GM12878 (cell line): ENCODE measurements around the gene VASP. TPM values are rescaled to one million over a fixed set of nuclear protein-coding genes. Genes with fewer than 3 reads are reported as not detected.

Experiments
- ATAC-seq: fragments of 200-7000 bp; cut with Tn5 transposase; 3 replicates; pipeline ENCODE4 v1.9.1; 2020; ENCODE audit warnings: mild to moderate bottlenecking, moderate library complexity
- BruUV-seq: library from RNA; stranded (reverse); fragments of 400-500 nt; replicated peaks from 2 replicates; lab custom pipeline; 2021; lab: Mats Ljungman, UMichigan
- CTCF ChIA-PET: fragments of 300-600 bp; sonication (Branson Sonifier 250); formaldehyde crosslinking; extraction: SDS; loops from one replicate; lab custom pipeline; 2021; ENCODE audit warnings: inconsistent platforms; lab: Yijun Ruan, JAX
- POLR2A ChIA-PET: fragments of 350-600 bp; formaldehyde crosslinking; extraction: SDS; loops from one replicate; lab custom pipeline; 2021; ENCODE audit warnings: inconsistent platforms; lab: Charles Lee
- RAD21 ChIA-PET: fragments of 300-600 bp; sonication (Branson Sonifier 250); formaldehyde crosslinking; loops from one replicate; lab custom pipeline; 2023; ENCODE audit warnings: antibody characterized with exemption; ENCODE audit not compliant: unreplicated experiment; lab: Charles Lee
- SMC1A ChIA-PET: fragments of 300-600 bp; sonication (Branson Sonifier 250); formaldehyde crosslinking; loops from one replicate; lab custom pipeline; 2023; ENCODE audit not compliant: unreplicated experiment, uncharacterized antibody; lab: Charles Lee
- DNase-seq: peaks from one replicate; pipeline ENCODE4 v3.0.0-alpha.2; 2011; ENCODE audit warnings: low read depth, low spot score
- FAIRE-seq: peaks from 3 replicates; lab custom pipeline; 2011; peaks lifted over from hg19 to GRCh38; lab: Jason Lieb, UNC
- H2AFZ ChIP-seq: 2 replicates; pipeline ENCODE4 v1.6.0; 2011; ENCODE audit warnings: low read depth, low read length, control low read depth; ENCODE audit not compliant: control insufficient read depth
- H3K27ac ChIP-seq: 2 replicates; pipeline ENCODE4 v1.5.1; 2011; ENCODE audit warnings: control low read depth; ENCODE audit not compliant: control insufficient read depth, insufficient read depth
- H3K27me3 ChIP-seq, 2 experiments: replicated peaks in 1 of 2; 2 replicates each; pipeline versions ENCODE4 v1.6.0 to v1.6.1; 2011; ENCODE audit warnings: low read length in 1 of 2; ENCODE audit not compliant: control insufficient read depth in 2 of 2, insufficient read depth in 2 of 2
- H3K36me3 ChIP-seq, 2 experiments: 2 replicates each; pipeline ENCODE4 v1.5.1; 2011; ENCODE audit warnings: low read length in 1 of 2; ENCODE audit not compliant: control insufficient read depth in 2 of 2, insufficient read depth in 2 of 2
- H3K4me1 ChIP-seq: 2 replicates; pipeline ENCODE4 v1.6.1; 2011; ENCODE audit warnings: mild to moderate bottlenecking, low read length, moderate library complexity, mixed read lengths; ENCODE audit not compliant: control insufficient read depth, insufficient read depth
- H3K4me2 ChIP-seq: 2 replicates; pipeline ENCODE4 v1.6.0; 2011; ENCODE audit warnings: control low read depth; ENCODE audit not compliant: control insufficient read depth, insufficient read depth
- H3K4me3 ChIP-seq: fragments of 200-600 bp; sonication (generic); 2 replicates; pipeline ENCODE4 v1.5.1; 2016
- H3K79me2 ChIP-seq: 2 replicates; pipeline ENCODE4 v1.6.0; 2011; ENCODE audit warnings: low read length; ENCODE audit not compliant: control insufficient read depth, insufficient read depth
- H3K9ac ChIP-seq: 2 replicates; pipeline ENCODE4 v1.8.0; 2011; ENCODE audit warnings: low read length, control low read depth, mixed read lengths; ENCODE audit not compliant: control insufficient read depth, insufficient read depth
- H3K9me3 ChIP-seq: replicated peaks from 3 replicates; pipeline ENCODE4 v1.5.1; 2011; ENCODE audit warnings: mild to moderate bottlenecking, low read length; ENCODE audit not compliant: control insufficient read depth, insufficient read depth
- H4K20me1 ChIP-seq: 2 replicates; pipeline ENCODE4 v1.6.0; 2011; ENCODE audit not compliant: control insufficient read depth, insufficient read depth
- ASH2L ChIP-seq: fragments of 300-600, 200-600 bp; sonication (generic); IDR thresholded peaks from 2 replicates; pipeline ENCODE4 v1.6.1; 2017; ENCODE audit warnings: low read depth, mild to moderate bottlenecking, borderline replicate concordance
- EED ChIP-seq: sonication (generic); IDR thresholded peaks from 2 replicates; pipeline ENCODE4 v1.6.1; 2016; ENCODE audit warnings: antibody characterized with exemption, low read depth
- IKZF1 ChIP-seq: fragments of 450-650 bp; conservative IDR thresholded peaks from 2 replicates; pipeline ENCODE4 v1.6.1; 2017; ENCODE audit warnings: antibody characterized with exemption, mild to moderate bottlenecking
- IKZF2 ChIP-seq, 2 experiments: fragments of 450-650 bp; IDR thresholded peaks; 2 replicates each; pipeline ENCODE4 v1.6.1; 2017; ENCODE audit warnings: mild to moderate bottlenecking in 2 of 2, moderate library complexity in 2 of 2
- KLF5 ChIP-seq: fragments of 450-650 bp; IDR thresholded peaks from 2 replicates; pipeline ENCODE4 v1.6.1; 2014; ENCODE audit warnings: mild to moderate bottlenecking; ENCODE audit not compliant: partially characterized antibody
- MEF2B ChIP-seq: fragments of 450-650 bp; IDR thresholded peaks from 2 replicates; pipeline ENCODE4 v1.6.1; 2018; ENCODE audit warnings: mild to moderate bottlenecking, moderate library complexity; ENCODE audit not compliant: partially characterized antibody, poor library complexity, severe bottlenecking
- NFYB ChIP-seq: IDR thresholded peaks from 2 replicates; pipeline ENCODE4 v1.6.1; 2011; ENCODE audit warnings: low read depth, mild to moderate bottlenecking, low read length, improper control_type of control experiment, moderate library complexity; ENCODE audit not compliant: insufficient read depth
- POLR2AphosphoS5 ChIP-seq: IDR thresholded peaks from 2 replicates; pipeline ENCODE4 v1.6.1; 2011; ENCODE audit warnings: mild to moderate bottlenecking, low read length, inconsistent platforms
- SMAD1 ChIP-seq: fragments of 450-650 bp; IDR thresholded peaks from 2 replicates; pipeline ENCODE4 v1.6.1; 2018; ENCODE audit warnings: mild to moderate bottlenecking, low read depth; ENCODE audit not compliant: partially characterized antibody
- SP1 ChIP-seq: IDR thresholded peaks from one replicate; pipeline ENCODE4 v1.6.1; 2011; ENCODE audit warnings: low read depth, low read length
- STAT3 ChIP-seq: IDR thresholded peaks from 2 replicates; pipeline ENCODE4 v1.6.1; 2011; ENCODE audit warnings: low read depth, low read length, improper control_type of control experiment
- WGBS: methylation state at CpG from one replicate; pipeline ENCODE4 v1.1.6; 2016; ENCODE audit warnings: low lambda C conversion rate; ENCODE audit not compliant: insufficient replicate concordance, insufficient coverage; ENCODE audit errors: missing lambda C conversion rate; 5-methylcytosine and 5-hydroxymethylcytosine counted together
- in situ Hi-C: fragments of 300-500 bp; cut with MboI; formaldehyde crosslinking; loops from 9 replicates; pipeline ENCODE4 v1.14.3; 2018; ENCODE audit warnings: mixed read lengths
- intact Hi-C: fragments of 100-400 bp; cut with micrococcal nuclease; formaldehyde crosslinking; loops from one replicate; pipeline ENCODE4 v1.14.2; 2022; ENCODE audit not compliant: unreplicated experiment
- polyA plus RNA-seq, 11 experiments: library from polyadenylated mRNA; depleted of rRNA in 4 of 11; unstranded in 6 of 11; stranded (reverse) in 5 of 11; fragments of >200 nt; fragmentation: Nextera tagmentation in 4 of 11; fragmentation: Illumina TruSeq in 1 of 11; extraction: Ambion mirVana in 4 of 11; extraction: Trizol in 1 of 11; gene quantifications; 1 replicate in 1 of 11; 2 replicates in 10 of 11; pipeline versions ENCODE4 v1.2.1 to v1.2.3, GENCODE V29; 2011 to 2016; ENCODE audit warnings: inconsistent platforms in 2 of 11, missing spikeins in 2 of 11, low read depth in 1 of 11
- total RNA-seq, 4 experiments: library from RNA; depleted of rRNA in 3 of 4; stranded (reverse); fragments of >200 nt in 3 of 4; fragmentation: Illumina TruSeq in 1 of 4; extraction: Trizol in 1 of 4; gene quantifications; 2 replicates each; pipeline versions ENCODE4 v1.2.1 to v1.2.3, GENCODE V29; 2013 to 2021

Gene VASP
- total and polyA plus RNA-seq, 10 of the 15 experiments (the other 5 are each of a cell fraction or from before 2014, with no cell fraction given) = 19.5 to 298 (median 84.8) TPM

DNA sequence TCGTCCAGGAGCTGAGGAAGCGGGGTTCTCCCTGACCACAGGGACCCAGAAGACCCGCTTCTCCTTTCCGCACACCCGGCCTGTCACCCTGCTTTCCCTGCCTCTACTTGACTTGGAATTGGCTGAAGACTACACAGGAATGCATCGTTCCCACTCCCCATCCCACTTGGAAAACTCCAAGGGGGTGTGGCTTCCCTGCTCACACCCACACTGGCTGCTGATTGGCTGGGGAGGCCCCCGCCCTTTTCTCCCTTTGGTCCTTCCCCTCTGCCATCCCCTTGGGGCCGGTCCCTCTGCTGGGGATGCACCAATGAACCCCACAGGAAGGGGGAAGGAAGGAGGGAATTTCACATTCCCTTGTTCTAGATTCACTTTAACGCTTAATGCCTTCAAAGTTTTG lies 18.9 kb downstream of the VASP start:
- 76% methylated on average over 9 of the region's 9 CpGs for WGBS
- no peaks in the 10 kb centered on the region for H3K79me2 ChIP-seq
- peaks cover 25 to 30% of the 10 kb centered on the region in 2 experiments for H3K36me3 ChIP-seq
- H3K27ac ChIP-seq = no peak overlapping the region
- ChIA-PET CTCF (interaction anchor here (3.0 kb wide), 1 partner anchor 116 kb away, joined by 11 read pairs; no protein-coding TSS in a partner anchor), SMC1A (interaction anchor here (0.9 to 1.1 kb wide), 2 partner anchors 11 to 119 kb away, joined by 3 to 4 read pairs; no protein-coding TSS in a partner anchor), RAD21 (interaction anchor here (0.7 kb wide), 1 partner anchor 32 kb away, joined by 3 read pairs; no protein-coding TSS in a partner anchor), POLR2A (interaction anchor here (0.6 to 1.0 kb wide), 2 partner anchors 10 kb away, joined by 3 to 4 read pairs; no protein-coding TSS in a partner anchor)
- DNase-seq (no peak), FAIRE-seq (no peak), ATAC-seq (peak; percentile 31; the same call in 2 of the 3 replicates)
- TF ChIP-seq EED (peak; percentile 45), IKZF1 (peak; percentile 56), KLF5 (no peak), SP1 (peak; percentile 42), IKZF2 (IDR thresholded peaks at IDR 0.05) (peak; percentile 37 to 42; a peak in 2 of 4 replicates), NFYB (peak; percentile 75), STAT3 (no peak), SMAD1 (no peak), MEF2B (peak; percentile 38), ASH2L (no peak), POLR2AphosphoS5 (0 out of 2 replicates have a peak, but pooled peaks have one; percentile 39)
- BruUV-seq = TSS peak; percentile 58
- no peaks in the 10 kb centered on the region for H3K27me3 ChIP-seq
- H3K4me2 ChIP-seq = no peak overlapping the region
- H3K4me1 ChIP-seq = peaks cover 10% of the 10 kb centered on the region; the same call in 1 of the 2 replicates
- peaks cover 5% of the 10 kb centered on the region for H4K20me1 ChIP-seq
- H3K4me3 ChIP-seq = no peak overlapping the region
- intact Hi-C loops = no loop called here
- H3K9me3 ChIP-seq = no peaks in the 10 kb centered on the region; the same call in 2 of the 3 replicates
- in situ Hi-C loops = loop anchor here (10.0 kb wide), 1 partner anchor 119 kb away; no protein-coding TSS in a partner anchor
- H3K9ac ChIP-seq = no peak overlapping the region
- H2AFZ ChIP-seq = no peak overlapping the region
